ENCODE data around the gene LIPE.

Gene LIPE

DNA sequence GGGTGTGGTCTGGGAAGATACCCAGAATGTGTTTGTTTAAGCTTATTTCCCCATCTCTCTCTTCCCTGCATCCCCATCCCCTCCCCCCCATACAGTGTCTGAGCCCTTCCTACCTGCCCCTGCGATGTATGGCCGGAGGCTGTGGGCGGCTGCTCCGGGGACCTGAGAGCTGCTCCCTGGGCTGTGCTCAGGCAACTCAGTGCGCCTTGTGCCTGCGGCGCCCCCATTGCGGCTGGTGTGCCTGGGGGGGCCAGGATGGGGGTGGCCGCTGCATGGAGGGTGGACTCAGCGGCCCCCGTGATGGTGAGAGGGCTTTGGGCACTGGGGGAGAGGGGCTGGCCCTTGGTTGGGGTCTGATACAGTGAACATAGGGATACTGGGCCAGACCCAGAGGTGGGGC is 58.8 kb downstream of the LIPE start:
- in situ Hi-C loops (cut with MboI; ENCODE audit: low pct_unique_long_range_greater_than_20kb, low sequenced_read_pairs), result no loop called here
- no peak for DNase-seq

DNA sequence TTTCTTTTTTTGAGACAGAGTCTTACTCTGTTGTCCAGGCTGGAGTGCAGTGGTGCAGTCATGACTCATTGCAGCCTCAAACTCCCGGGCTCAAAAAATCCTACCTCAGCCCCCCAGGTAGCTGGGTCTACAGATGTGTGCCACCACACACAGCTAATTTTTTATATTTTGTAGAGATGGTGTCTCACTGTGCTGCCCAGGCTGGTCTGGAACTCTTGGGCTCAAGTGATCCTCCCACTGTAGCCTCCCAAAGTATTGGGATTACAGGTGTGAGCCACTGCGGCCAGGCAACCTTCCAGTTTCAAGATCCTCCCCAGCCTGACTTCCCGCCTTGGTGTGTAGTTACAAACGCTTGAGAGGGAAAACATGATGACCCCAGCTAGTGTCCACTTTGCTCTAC is 59.3 kb downstream of the LIPE start:
- DNase-seq, result no peak
- in situ Hi-C loops (cut with MboI; ENCODE audit: low pct_unique_long_range_greater_than_20kb, low sequenced_read_pairs), result no loop called here

DNA sequence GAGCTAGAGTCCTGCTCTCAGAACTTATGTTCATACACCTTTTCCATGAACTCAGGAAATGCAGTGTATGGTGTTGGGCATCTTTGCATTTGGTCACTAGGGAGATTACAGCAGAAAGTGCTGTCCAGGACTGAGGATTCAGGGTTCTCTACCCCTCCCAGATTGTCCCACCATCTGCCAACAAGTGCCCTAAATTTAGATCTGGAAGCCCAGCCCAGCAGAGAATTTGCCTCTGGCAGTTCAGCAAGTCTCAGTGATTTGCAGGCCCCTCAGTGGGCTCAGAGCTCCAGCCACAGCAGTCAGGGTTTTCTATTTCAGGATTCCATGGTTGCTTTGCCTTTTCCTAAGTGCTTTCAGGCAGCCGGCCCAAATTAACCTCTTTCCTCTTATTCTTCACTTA is 60.5 kb downstream of the LIPE start:
- DNase-seq, result no peak
- in situ Hi-C loops (cut with MboI; ENCODE audit: low pct_unique_long_range_greater_than_20kb, low sequenced_read_pairs), result no loop called here

DNA sequence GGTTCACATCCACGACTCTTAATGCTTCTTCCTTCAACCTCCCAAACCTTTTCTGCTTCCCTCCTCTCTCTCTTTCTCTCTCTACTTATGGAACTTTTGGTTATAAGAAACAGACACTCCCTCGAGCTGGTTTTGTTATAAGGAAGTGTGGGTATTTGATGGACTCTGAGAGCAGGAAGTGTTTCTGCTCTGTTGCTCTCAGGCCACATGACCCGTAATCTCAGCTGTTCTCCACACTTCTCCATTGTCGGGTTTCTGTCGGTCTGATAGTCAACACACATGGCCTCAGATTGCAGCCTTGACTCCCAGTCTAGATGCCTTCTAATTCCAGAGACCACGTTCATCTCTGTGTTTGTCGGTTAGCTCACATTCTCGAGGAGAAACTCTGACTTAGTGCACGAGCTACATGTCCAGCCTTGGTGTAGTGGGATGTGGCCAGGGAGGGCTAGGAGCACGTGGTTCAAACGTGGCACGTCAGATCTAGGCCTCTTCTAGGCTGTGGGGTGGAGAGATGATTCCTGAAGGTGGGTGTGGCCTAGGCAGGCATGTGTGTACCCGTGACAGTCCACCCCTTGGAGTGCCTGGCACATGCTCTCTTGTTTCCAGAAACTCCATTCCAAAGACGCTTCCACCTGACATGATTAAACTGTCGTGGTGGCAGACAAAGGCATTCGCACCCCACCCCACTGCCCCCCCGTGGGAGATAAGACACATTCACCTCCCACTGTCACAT is 63.4 kb downstream of the LIPE start:
- peak; percentile 65 for DNase-seq
- in situ Hi-C loops (cut with MboI; ENCODE audit: low pct_unique_long_range_greater_than_20kb, low sequenced_read_pairs), result no loop called here

DNA sequence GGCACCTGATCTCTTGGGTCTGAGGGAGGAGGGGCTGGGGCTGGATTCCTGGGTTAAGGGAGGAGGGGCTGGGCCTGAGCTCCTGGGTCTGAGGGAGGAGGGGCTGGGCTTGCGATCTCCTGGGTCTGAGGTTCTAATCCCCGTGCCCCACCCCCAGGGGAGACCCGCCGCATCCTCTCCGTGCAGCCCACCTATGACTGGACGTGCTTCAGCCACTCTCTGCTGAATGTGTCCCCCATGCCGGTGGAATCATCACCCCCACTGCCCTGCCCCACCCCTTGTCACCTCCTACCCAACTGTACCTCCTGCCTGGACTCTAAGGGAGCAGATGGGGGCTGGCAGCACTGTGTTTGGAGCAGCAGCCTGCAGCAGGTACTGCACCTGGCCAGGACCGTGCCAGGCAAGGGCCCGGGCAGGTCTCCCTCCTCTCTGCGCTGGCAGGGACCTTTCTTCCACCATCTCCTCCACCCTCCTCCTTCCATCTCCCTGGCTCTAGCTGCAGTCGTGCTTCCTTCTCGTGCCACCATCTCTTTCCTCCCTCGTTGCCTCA is 64.2 kb downstream of the LIPE start:
- no peak for DNase-seq
- in situ Hi-C loops (cut with MboI; ENCODE audit: low pct_unique_long_range_greater_than_20kb, low sequenced_read_pairs), result no loop called here

DNA sequence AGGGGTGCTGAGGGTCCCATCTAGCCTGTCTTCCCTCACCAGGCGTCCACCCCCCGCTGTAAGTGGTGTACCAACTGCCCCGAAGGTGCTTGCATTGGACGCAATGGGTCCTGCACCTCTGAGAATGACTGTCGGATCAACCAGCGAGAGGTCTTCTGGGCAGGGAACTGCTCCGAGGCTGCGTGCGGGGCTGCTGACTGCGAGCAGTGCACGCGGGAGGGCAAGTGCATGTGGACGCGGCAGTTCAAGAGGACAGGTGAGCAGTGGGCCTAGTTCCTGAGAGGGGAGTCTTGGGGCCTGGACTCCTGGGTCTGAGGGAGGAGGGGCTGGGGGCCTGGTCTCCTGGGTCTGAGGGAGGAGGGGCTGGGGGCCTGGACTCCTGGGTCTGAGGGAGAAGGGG is 64.8 kb downstream of the LIPE start:
- in situ Hi-C loops (cut with MboI; ENCODE audit: low pct_unique_long_range_greater_than_20kb, low sequenced_read_pairs), result no loop called here

DNA sequence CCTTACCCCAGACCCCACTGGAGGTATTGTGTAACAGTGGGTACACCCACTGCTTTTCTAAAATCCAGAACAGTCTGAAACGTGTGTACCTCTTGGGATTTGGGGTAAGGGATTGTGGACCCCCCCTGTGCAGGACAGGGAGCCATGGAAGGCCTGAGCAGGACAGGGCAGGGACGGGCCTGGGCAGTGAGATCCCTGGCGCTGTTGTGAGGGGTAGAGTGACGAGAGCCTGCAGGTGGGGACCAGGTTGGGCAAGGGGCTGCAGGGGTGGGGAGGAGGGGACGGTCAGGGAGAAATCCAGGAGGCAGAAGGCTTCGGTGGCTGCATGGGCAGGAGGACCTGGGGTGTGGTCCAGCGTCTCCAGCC is 65.7 kb downstream of the LIPE start:
- in situ Hi-C loops (cut with MboI; ENCODE audit: low pct_unique_long_range_greater_than_20kb, low sequenced_read_pairs), result no loop called here

More for the DNA sequence above, 64.8 kb downstream of the LIPE start:
- DNase-seq, result no peak

DNA sequence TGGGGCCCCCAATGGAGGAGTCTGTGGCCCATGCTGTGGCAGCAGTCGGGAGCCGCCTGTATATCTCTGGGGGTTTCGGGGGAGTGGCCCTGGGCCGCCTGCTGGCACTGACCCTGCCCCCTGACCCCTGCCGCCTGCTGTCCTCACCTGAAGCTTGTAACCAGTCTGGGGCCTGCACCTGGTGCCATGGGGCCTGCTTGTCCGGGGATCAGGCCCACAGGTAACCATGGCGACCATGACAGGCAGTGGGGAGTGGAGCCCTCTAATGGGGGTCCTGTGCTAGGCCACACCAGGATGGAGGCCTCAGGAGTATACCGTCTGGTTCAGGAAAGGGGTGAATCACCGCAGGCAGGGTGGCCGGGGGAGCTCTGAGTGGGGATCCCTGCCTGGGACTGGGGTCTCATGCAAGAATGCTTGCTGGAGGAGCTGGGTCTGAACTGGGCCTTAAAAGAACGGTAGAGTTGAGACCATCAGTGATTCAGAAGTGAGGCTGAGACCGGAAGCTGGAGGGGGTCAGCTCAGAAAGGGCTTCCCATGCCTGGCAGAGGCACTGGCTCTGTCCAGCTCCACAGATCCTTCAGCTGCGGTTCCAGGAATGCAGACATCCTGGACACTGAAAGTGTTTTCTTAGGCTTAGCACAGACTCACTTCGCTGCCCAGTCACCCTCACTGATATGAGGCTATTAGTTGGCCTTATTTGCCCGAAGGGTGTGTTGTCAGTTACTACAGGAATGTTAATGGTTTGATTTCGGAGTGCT is 66.2 kb downstream of the LIPE start:
- in situ Hi-C loops (cut with MboI; ENCODE audit: low pct_unique_long_range_greater_than_20kb, low sequenced_read_pairs), result no loop called here
- DNase-seq, result no peak

More for the DNA sequence above, 65.7 kb downstream of the LIPE start:
- no peak for DNase-seq

DNA sequence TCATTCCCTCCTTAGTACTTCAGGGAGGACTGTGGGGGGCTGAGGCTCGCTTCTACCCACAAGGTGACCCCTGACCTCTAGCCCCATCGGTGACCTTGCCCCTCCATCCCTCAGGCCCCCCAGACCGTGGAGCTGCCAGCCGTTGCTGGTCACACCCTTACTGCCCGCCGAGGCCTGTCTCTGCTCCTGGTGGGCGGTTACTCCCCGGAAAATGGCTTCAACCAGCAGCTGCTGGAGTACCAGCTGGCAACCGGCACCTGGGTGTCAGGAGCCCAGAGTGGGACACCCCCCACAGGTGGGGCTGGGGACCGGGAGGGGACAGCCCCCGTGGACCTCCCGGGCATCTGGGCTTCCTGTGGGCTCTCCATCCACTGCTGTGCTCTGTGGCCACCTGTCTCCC is 69.9 kb downstream of the LIPE start:
- in situ Hi-C loops (cut with MboI; ENCODE audit: low pct_unique_long_range_greater_than_20kb, low sequenced_read_pairs), result no loop called here
- DNase-seq, result no peak

DNA sequence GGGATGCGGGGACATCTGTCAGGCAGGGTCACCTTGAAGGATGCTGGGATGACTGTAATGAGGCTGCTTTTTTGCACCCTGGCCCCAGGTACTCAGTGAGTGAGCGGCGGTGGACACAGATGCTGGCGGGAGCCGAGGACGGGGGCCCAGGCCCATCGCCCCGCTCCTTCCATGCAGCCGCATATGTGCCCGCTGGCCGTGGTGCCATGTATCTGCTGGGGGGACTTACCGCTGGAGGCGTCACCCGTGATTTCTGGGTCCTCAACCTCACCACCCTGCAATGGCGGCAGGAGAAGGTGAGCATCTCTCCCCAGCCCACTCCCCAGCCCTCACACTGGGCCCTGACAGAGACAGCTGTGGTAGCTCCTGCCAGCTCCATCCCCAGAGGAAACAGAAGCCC is 70.5 kb downstream of the LIPE start:
- DNase-seq, result no peak
- in situ Hi-C loops (cut with MboI; ENCODE audit: low pct_unique_long_range_greater_than_20kb, low sequenced_read_pairs), result no loop called here

DNA sequence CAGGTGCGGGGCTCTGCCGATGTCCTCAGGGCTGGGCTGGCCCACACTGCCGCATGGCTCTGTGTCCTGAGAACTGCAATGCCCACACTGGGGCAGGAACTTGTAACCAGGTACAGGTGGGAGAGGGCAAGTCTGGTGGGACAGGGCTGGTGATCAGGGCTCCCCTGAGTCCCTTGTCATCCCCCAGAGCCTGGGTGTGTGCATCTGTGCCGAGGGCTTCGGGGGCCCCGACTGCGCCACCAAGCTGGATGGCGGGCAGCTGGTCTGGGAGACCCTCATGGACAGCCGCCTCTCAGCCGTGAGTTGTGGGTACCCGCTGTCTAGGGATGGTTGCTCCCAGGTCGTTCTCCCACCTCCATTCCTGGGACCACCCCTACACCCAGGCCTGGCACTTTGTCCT is 71.3 kb downstream of the LIPE start:
- in situ Hi-C loops (cut with MboI; ENCODE audit: low pct_unique_long_range_greater_than_20kb, low sequenced_read_pairs), result no loop called here
- no peak for DNase-seq

DNA sequence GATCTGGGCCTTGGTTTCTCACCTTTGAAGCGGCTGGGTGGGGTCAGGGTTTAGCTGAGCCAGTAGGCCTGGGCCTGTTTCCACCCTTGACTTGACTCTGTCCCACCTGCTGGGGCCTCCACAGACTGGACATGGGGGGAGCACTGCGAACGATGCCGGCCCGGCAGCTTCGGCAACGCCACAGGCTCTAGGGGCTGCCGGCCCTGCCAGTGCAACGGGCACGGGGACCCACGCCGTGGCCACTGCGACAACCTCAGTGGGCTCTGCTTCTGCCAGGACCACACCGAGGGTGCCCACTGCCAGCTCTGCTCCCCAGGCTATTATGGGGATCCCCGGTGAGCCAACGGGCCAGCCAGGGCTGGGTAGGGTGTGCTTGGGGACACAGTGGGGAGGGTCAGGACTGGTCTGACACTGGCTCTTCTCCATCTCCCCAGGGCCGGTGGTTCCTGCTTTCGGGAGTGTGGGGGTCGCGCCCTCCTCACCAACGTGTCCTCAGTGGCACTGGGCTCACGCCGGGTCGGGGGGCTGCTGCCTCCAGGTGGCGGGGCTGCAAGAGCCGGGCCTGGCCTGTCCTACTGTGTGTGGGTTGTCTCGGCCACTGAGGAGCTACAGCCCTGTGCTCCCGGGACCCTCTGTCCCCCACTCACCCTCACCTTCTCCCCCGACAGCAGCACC is 73.7 kb downstream of the LIPE start:
- in situ Hi-C loops (cut with MboI; ENCODE audit: low pct_unique_long_range_greater_than_20kb, low sequenced_read_pairs), result no loop called here
- no peak for DNase-seq

DNA sequence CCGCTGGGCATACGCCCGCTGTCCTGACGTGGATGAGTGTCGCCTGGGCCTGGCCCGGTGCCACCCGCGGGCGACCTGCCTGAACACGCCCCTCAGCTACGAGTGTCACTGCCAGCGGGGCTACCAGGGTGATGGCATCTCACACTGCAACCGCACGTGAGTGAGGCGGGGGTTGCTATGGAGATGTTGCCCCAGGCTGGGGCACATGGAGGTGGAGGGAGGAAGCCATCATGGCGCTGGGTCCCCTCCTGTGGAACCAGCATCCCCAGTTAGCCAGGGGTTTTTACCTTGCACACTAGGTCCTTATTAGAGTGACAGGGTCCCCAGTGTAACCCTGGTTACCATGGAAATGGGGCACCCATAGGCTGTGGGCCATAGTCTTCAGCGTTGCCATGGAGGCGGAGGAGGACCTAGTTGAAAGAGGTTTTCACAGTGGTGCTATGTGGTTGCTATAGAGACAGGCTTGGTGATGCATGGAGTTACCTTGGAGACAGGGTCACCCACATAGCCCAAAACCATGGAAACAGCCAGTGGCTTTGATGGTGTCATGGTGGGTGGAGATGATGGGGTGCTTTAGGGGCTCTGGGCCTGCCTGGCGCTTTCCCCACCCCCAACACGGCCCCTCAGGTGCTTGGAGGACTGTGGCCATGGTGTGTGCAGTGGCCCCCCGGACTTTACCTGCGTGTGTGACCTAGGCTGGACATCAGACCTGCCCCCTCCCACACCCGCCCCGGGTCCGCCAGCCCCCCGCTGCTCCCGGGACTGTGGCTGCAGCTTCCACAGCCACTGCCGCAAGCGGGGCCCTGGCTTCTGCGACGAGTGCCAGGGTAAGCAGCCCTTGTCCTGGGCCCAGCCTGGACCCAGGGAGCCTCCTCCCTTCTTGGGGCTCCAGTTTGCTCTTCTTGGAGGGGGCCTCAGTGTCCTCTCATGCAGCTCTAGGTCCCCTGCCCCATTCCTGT is 74.6 kb downstream of the LIPE start:
- in situ Hi-C loops (cut with MboI; ENCODE audit: low pct_unique_long_range_greater_than_20kb, low sequenced_read_pairs), result no loop called here
- DNase-seq, result no peak

Measured in KBM-7 (cell line).